OCI-LY3 (cell line): ENCODE measurements around the gene AP3S1.

Source experiments
- H2AFZ ChIP-seq: fragments of 200-600, 300-600 bp; shearing (Covaris generic); 2 replicates; pipeline ENCODE4 v1.6.0; 2014; ENCODE audit warnings: antibody characterized with exemption, low read depth, low read length
- H3K27ac ChIP-seq: fragments of 200-600, 300-600 bp; sonication (generic); 2 replicates; pipeline ENCODE4 v1.5.1; 2014; ENCODE audit warnings: mild to moderate bottlenecking, low read length, moderate library complexity, mixed read lengths
- H3K27me3 ChIP-seq: fragments of 200-600, 300-600 bp; sonication (generic); 2 replicates; pipeline ENCODE4 v1.6.1; 2014; ENCODE audit warnings: low read depth, low read length, mixed read lengths
- H3K36me3 ChIP-seq: fragments of 200-600, 300-600 bp; sonication (generic); replicated peaks from 2 replicates; pipeline ENCODE3; 2014; ENCODE audit warnings: low read depth, low read length, mixed read lengths
- H3K4me1 ChIP-seq: fragments of 300-600, 200-600 bp; sonication (generic); 2 replicates; pipeline ENCODE4 v1.6.1; 2014; ENCODE audit warnings: low read length, mixed read lengths
- H3K4me2 ChIP-seq: fragments of 200-600, 300-600 bp; sonication (generic); 2 replicates; pipeline ENCODE4 v1.6.1; 2014; ENCODE audit warnings: low read length, mixed read lengths
- H3K4me3 ChIP-seq: fragments of 300-600, 200-600 bp; sonication (generic); 2 replicates; pipeline ENCODE4 v1.5.1; 2014; ENCODE audit warnings: antibody characterized with exemption, mild to moderate bottlenecking, low read length, moderate library complexity
- H3K79me2 ChIP-seq: fragments of 300-600, 200-600 bp; shearing (Covaris generic); 2 replicates; pipeline ENCODE4 v1.6.1; 2014; ENCODE audit warnings: mild to moderate bottlenecking, low read length, mixed read lengths
- H3K9ac ChIP-seq: fragments of 300-600, 200-600 bp; shearing (Covaris generic); 2 replicates; pipeline ENCODE4 v1.6.0; 2014; ENCODE audit warnings: mild to moderate bottlenecking, low read length, moderate library complexity
- H3K9me3 ChIP-seq: fragments of 200-600, 300-600 bp; shearing (Covaris generic); 2 replicates; pipeline ENCODE4 v1.6.1; 2014; ENCODE audit warnings: low read length, mixed read lengths; ENCODE audit not compliant: insufficient read depth
- H4K20me1 ChIP-seq: fragments of 200-600, 300-600 bp; sonication (generic); 2 replicates; pipeline ENCODE4 v1.6.1; 2016; ENCODE audit warnings: low read length, mixed read lengths; ENCODE audit not compliant: insufficient read depth
- EZH2phosphoT487 ChIP-seq: fragments of 200-600 bp; shearing (Covaris generic); IDR thresholded peaks from 2 replicates; pipeline ENCODE4 v1.6.1; 2018; ENCODE audit warnings: antibody characterized with exemption, mixed run types, low read depth
- TF ChIP-seq, protein P1 (sequence below): fragments of 200-600, 300-600 bp; sonication (generic); IDR thresholded peaks from 2 replicates; pipeline ENCODE4 v1.5.1; 2014; ENCODE audit warnings: antibody characterized with exemption, low read length, low read depth

Gene AP3S1

DNA sequence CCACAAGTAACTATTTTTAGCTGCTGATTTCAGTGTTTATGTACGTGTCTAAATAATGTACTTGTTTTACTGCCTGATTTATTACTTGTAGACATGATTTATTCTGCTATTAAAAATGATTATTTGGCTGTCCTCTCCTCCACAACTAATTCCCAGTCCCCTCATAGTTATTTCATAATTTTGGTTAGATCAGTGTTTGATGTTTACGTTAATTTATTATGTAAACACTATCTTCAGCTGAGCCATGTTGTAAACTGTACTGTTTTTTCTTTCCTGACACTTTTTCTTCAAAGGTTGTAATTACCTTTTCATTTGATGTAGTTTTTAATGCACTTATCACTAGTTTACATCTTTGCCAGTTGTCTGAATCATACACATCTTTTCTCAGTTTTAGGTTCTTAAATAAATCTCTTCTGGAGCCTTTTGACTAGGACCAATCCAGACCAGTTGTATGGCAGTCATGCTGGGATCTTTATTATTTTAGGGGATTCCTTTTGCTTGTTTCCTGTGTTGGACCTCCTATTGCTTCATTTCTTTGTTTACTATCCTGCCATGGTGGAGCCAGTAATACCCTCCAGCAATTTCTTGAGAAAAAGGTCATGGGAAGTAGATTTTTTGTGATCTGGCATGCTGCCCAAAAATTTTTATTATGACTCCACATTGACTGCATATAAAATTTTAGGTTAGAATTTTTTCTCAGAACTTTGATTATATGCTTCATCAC lies 16.1 kb downstream of the AP3S1 start:
- Histone ChIP-seq H3K27ac (no peak overlapping the region), H3K4me2 (no peak overlapping the region)

DNA sequence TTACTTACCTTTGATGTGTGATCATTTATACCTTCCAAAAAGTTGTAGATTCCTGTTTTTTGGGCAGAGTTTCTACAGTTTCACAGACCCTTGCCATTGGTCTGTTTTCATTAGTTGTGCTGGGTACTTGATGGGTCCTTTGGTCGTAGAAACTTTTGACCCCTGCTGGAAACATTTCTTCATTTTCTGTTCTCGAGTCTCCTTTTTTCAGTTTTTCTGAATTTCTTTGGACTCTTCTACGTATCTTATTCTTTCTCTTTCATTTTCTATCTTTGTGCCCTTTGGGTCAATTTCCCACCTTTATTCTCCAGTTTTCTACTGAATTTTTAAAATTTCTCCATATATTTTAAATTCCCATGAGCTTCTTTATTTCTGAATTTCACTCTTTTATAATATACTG lies 16.7 kb downstream of the AP3S1 start:
- Histone ChIP-seq H3K27me3 (no peaks in the 10 kb centered on the region), H2AFZ (no peak overlapping the region), H3K79me2 (peaks cover 49% of the 10 kb centered on the region), H3K4me1 (no peaks in the 10 kb centered on the region), H4K20me1 (peaks cover 44% of the 10 kb centered on the region), H3K9ac (no peak overlapping the region), H3K27ac (no peak overlapping the region), H3K36me3 (peaks cover 4% of the 10 kb centered on the region), H3K4me3 (no peak overlapping the region), H3K4me2 (no peak overlapping the region), H3K9me3 (no peaks in the 10 kb centered on the region)
- no peak for TF ChIP-seq EZH2phosphoT487
- TF ChIP-seq, protein P1, sequence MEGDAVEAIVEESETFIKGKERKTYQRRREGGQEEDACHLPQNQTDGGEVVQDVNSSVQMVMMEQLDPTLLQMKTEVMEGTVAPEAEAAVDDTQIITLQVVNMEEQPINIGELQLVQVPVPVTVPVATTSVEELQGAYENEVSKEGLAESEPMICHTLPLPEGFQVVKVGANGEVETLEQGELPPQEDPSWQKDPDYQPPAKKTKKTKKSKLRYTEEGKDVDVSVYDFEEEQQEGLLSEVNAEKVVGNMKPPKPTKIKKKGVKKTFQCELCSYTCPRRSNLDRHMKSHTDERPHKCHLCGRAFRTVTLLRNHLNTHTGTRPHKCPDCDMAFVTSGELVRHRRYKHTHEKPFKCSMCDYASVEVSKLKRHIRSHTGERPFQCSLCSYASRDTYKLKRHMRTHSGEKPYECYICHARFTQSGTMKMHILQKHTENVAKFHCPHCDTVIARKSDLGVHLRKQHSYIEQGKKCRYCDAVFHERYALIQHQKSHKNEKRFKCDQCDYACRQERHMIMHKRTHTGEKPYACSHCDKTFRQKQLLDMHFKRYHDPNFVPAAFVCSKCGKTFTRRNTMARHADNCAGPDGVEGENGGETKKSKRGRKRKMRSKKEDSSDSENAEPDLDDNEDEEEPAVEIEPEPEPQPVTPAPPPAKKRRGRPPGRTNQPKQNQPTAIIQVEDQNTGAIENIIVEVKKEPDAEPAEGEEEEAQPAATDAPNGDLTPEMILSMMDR = no peak

More for the DNA sequence above, 16.1 kb downstream of the AP3S1 start:
- H4K20me1 ChIP-seq = peaks cover 46% of the 10 kb centered on the region
- no peak overlapping the region for H2AFZ ChIP-seq
- no peaks in the 10 kb centered on the region for H3K27me3 ChIP-seq
- H3K36me3 ChIP-seq = peaks cover 4% of the 10 kb centered on the region
- H3K9me3 ChIP-seq = no peaks in the 10 kb centered on the region
- no peaks in the 10 kb centered on the region for H3K4me1 ChIP-seq
- TF ChIP-seq, protein P1 = no peak
- TF ChIP-seq EZH2phosphoT487 = no peak
- H3K79me2 ChIP-seq = peaks cover 53% of the 10 kb centered on the region
- no peak overlapping the region for H3K4me3 ChIP-seq
- H3K9ac ChIP-seq = no peak overlapping the region

DNA sequence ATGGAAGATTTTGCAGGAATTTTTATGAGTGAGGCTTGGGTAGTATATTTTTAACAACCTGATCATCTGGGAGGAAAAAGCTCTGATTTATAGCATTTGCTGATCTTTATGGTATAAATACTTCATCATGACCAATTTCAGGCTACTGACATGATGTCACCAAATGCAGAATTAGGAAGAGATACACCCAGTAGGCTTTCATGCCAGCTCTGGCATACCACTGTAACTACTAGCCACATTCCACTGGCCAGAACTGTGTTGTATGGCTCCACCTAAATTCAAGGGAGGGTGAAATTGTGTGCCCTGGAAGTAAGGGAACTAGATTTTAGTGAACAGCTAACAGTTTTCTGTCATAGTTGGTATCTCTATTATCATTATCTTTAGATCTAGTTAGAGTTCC lies 17.6 kb downstream of the AP3S1 start:
- Histone ChIP-seq H3K4me2 (no peak overlapping the region), H2AFZ (no peak overlapping the region), H4K20me1 (peaks cover 43% of the 10 kb centered on the region), H3K79me2 (peaks cover 41% of the 10 kb centered on the region), H3K9me3 (no peaks in the 10 kb centered on the region), H3K27ac (no peak overlapping the region), H3K4me3 (no peak overlapping the region), H3K36me3 (no peaks in the 10 kb centered on the region), H3K4me1 (peaks cover 2% of the 10 kb centered on the region), H3K9ac (no peak overlapping the region), H3K27me3 (no peaks in the 10 kb centered on the region)
- TF ChIP-seq EZH2phosphoT487 = no peak
- TF ChIP-seq, protein P1 = no peak

DNA sequence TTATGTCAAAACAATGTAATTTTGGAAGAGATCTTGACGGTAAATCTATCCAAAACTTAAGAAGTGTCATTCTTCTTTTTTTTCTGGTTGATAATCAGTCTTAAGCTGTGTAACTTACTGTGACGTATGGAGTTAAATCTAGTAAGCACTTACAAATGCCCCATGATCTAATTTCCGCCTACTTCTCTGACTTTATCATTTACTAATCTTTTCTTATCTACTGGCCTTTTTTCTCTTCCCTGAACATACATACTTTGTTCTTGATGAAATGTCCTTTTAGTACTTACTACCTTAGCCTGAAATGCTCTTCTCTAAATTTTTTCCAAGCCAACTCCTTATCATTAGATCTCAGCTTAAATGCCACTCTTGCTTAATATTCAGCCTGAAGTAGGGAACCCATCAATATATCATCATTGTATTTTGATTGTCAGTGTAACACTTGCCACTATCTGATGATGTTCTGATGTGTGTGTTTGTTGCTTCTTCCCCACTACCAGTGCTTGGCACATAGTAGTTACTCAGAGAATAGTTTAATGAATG lies 27.6 kb downstream of the AP3S1 start:
- H3K4me1 ChIP-seq = peaks cover 7% of the 10 kb centered on the region
- no peak overlapping the region for H2AFZ ChIP-seq
- no peak overlapping the region for H3K9ac ChIP-seq
- no peaks in the 10 kb centered on the region for H3K9me3 ChIP-seq
- H3K4me2 ChIP-seq = no peak overlapping the region
- no peaks in the 10 kb centered on the region for H3K79me2 ChIP-seq
- H3K36me3 ChIP-seq = peaks cover 13% of the 10 kb centered on the region
- peaks cover 12% of the 10 kb centered on the region for H4K20me1 ChIP-seq
- no peak overlapping the region for H3K4me3 ChIP-seq
- H3K27me3 ChIP-seq = no peaks in the 10 kb centered on the region
- TF ChIP-seq, protein P1 = no peak
- TF ChIP-seq EZH2phosphoT487 = no peak
- H3K27ac ChIP-seq = no peak overlapping the region
